ENCODE results near the gene FHAD1.
"Not testable (repeated sequence)": the region's sequence is repeated elsewhere in the genome, so short reads cannot be mapped to it uniquely, and the experiment has no call there.

Gene FHAD1

GRCh38 chr1:15425521-15425920 is 178.5 kb downstream of the FHAD1 start:
- DNase-seq = no peak

GRCh38 chr1:15425958-15426357 is 178.9 kb downstream of the FHAD1 start:
- DNase-seq = no peak

- DNase-seq = no peak
These were observed 179.7 kb downstream of the FHAD1 start for GRCh38 chr1:15426492-15427279.

GRCh38 chr1:15427280-15427666 is 180.2 kb downstream of the FHAD1 start:
- DNase-seq = no peak

GRCh38 chr1:15428252-15428651 is 181.2 kb downstream of the FHAD1 start:
- not testable (repeated sequence) for DNase-seq

- no peak for DNase-seq
These were observed 181.9 kb downstream of the FHAD1 start for GRCh38 chr1:15428815-15429435.

GRCh38 chr1:15429701-15430149 is 182.7 kb downstream of the FHAD1 start:
- DNase-seq = no peak

- DNase-seq = peak; percentile 84
These were observed 184.0 kb downstream of the FHAD1 start for GRCh38 chr1:15430787-15431570.

DNA sequence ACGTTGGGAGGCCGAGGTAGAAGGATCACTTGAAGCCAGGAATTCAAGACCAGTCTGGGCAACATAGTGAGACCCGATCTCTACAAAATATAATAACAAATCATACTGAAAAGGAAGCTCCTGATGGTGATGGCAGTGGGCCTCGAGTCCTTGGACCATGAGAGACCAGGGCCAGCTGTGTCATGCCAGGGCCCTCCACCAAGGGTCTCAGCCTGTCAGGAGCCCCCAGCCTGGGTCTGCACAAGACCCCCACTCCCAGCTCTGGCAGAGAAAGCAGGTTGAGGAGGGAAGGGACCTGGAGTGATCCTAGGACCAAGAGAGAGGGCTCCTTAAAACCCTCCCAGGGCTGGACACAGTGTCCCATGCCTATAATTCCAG is 184.5 kb downstream of the FHAD1 start:
- DNase-seq = no peak

DNA sequence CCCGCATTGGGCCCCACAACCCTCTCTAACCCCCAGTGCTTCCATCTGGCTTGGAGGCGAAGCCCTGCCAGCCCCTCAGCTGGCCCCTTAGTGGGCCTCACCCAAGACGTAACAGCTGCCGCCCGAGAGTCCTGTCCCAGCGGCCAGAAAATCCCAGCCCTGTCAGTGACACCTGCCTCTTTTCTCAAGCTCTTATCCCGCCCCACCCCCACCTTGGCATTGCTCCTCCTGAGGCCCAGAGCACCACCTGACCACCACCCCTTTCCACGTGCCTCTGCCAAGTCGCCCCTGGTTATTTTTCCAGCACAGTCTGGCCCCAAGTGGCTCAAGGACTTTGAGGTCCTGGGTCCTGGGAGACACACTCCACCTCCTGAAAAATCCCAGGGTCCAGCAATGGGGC is 185.3 kb downstream of the FHAD1 start:
- peak; percentile 98 for DNase-seq

DNA sequence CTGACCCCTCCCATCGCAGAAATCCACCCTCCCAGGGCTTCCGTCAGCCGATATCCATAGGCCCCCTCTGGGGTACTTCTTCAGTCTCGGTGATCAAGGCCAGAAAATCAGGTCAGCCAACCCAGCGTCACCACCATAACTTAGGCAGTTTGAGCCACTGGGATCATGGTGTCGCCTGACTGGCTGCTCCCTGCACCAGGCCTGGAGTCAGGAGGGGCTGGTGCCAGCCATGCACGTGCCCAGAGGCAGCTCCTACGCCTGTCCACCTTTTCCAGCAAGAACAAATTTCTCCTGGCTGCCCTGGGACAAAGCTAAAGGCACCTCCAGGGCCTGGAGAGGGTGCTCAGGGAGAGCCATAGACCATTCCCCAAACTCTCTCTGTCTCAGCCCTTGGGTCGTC is 186.4 kb downstream of the FHAD1 start:
- peak; percentile 41 for DNase-seq

GRCh38 chr1:15434739-15435138 is 187.7 kb downstream of the FHAD1 start:
- DNase-seq = not testable (repeated sequence)

DNA sequence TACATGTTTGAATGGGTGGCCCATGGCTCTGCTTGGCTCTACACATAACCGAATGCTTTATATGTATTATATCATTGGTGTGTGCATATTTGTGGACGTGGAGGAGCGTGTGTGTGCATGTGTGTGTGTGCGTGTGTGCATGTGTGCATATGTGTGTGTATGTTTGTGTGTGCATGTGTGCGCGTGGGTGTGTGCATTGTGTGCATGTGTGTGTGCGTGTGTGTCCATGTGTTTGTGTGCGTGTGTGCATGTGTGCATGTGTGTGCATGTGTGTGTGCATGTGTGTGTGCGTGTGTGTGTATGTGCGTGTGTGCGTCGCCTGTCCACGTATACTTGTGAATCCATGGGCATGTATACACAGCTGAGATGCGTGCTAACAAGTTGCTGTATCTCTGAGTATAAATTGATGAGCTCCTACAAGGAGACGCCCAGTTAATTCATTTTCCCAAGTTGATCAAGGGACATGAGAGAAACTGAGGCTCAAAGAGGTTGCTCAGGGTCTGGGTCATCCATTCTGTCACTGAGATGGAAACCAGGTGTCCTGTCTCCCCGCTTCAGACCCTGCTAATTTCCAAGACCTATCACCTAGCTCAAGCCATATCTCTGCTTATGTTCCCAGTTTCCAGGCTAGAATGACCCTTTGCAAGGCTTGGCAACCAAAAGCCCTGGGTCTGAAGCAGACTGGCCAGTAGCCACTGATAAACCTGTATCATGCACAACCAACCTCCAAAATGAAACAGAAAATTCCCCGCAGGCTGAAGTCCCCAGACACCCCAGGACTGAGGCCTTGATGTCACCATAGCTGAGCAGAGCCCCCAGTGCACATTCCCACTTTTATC is 188.4 kb downstream of the FHAD1 start:
- DNase-seq = no peak

DNA sequence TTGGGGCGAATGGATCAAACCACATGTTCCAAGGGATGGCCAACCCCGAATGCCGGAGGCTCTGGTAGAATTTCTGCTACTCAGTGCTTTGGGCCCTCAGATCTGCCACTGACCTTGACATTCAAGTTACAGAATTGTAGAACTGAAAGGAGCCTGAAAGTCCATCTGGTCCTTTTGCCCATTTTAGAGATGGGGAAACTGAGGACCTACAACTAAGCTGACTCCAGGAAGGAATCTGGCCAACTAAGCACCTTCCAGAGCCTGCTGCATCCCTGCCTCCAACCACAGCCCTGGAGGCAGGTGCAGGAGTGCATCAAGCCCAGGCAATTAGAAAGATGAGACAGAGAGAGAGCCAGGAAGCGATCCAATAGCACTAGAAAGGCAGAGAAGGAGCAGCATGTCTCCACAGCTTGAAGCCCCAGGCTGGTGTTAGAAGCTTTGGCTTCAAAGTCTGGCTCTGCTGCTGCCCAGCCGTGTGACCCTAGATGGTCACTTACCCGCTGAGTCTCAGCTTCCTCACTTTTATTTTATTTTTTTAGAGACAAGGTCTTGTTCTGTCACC is 189.9 kb downstream of the FHAD1 start:
- DNase-seq = no peak

DNA sequence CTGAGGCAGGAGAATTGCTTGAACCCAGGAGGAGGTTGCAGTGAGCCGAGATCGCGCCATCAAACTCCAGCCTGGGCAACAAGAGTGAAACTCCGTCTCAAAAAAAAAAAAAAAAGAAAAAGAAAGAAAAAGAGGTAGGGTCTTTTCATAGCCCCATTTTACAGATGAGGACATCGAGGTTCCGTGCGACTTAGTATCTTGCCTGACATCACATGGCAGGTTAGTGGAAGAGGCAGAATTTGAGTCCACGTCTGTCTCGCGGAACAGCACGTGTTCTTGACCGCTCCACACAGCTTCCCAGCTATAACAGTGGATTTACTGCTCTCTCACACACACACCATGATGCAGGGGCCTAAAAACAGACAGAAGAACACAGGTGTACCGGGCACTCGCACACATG is 192.3 kb downstream of the FHAD1 start:
- no peak for DNase-seq

DNA sequence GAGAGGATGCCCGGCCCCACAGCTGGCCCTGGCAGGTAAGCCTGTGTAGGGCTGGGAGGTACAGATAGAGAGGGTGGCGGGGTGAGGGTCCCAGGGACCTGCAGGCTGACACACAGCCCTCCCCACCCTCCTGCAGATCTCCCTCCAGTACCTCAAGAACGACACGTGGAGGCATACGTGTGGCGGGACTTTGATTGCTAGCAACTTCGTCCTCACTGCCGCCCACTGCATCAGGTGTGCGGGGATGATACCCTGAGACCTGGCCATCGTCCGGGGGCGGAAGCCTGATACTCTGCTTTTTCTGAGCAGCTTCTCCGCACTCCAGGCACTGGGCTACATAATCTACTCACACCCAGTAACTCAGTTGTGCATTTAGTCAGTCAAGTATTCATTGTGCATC is 193.3 kb downstream of the FHAD1 start:
- DNase-seq = no peak

DNA sequence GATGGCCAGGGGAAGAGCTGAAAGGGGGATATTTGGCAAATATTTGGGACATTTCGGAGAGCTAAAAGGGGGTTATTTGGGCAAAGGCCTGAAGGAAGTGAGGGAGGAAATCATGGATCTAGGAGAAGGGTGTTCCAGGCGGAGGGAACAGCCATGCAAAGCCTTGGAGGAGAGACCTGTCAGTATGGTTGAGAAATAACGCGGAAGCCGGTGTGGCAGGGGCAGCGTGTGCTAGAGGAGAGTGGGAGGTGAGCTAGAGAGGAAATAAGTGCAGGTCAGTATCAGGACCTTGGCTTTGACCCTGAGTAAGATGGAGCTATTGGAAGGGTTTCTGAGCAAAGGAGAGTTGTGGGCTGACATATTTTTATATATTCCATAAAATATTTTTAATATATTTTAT is 194.2 kb downstream of the FHAD1 start:
- no peak for DNase-seq

GRCh38 chr1:15442119-15442518 is 195.1 kb downstream of the FHAD1 start:
- DNase-seq = no peak

DNA sequence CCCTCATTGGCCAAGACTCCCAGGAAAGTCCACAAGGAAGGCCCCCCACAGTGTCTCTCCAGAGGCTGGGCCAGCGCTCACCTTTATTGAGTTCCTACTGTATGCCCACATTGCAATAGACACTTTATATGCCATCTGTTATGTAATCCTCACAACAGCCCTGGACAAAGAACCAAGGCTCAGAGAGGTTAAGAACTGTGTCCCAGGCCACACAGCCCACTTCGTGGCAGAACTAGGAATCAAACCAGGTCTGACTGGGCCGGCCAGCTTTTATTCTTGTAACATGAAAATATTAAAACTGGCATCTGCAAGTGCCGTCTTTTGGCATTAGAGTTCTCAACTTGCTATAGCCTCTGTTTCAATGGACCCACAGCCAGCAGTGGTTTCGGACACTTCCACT is 195.7 kb downstream of the FHAD1 start:
- DNase-seq = no peak

DNA sequence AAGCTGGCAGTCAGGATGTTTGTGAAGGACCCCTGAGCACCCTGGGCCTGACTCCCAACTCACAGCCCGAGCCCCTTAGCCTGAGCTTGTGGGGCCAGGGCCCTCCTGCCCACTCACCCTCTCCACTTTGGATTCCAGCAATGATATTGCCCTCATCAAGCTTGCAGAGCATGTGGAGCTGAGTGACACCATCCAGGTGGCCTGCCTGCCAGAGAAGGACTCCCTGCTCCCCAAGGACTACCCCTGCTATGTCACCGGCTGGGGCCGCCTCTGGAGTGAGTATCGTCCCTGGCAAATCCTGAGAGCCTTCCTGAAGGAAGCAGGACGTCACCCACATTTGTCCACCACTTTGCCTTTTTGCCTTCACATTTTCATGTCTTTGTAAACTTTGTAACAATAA is 196.3 kb downstream of the FHAD1 start:
- DNase-seq = no peak

DNA sequence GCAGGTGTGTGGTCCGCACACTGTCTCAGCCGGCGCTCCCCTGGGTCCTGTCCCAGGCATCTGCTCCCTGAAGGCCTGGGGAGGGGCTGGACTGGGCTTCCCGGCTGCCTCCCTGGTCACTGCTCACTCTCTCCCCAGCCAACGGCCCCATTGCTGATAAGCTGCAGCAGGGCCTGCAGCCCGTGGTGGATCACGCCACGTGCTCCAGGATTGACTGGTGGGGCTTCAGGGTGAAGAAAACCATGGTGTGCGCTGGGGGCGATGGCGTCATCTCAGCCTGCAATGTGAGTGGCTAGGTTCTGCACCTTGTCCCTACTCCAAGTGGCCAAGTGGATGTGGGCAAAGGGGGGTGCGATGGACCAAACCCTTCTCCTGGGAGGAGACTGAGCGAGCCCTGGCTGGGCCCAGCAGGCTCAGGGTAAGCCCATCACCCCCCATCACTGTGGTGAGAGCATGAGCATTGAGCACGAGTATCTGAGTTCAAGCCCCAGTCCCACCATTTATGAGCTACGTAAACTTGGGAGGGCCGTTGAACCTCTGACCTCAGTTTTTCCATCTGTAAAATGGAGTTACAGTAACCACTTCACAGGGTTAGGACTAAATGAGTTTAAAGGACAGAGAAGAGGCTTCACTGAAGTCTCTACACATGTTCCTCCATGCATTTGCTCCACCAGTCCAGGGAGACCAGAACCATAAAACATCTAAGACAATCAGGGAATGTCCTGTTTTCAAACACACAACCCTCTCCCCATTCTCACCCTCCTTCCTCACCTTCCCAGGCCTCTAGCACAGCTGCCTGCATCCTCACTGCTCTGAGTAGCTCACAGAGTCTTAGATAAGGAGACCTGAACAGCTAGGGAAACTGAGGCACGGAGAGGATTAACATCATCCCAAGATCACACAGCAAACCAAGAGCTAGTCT is 197.7 kb downstream of the FHAD1 start:
- DNase-seq = no peak

All from NCI-H82 (cell line).